ENCODE data around the gene FRMD4A.
"Not testable (repeated sequence)": the region's sequence is repeated elsewhere in the genome, so short reads cannot be mapped to it uniquely, and the experiment has no call there.

The FRMD4A gene

DNA sequence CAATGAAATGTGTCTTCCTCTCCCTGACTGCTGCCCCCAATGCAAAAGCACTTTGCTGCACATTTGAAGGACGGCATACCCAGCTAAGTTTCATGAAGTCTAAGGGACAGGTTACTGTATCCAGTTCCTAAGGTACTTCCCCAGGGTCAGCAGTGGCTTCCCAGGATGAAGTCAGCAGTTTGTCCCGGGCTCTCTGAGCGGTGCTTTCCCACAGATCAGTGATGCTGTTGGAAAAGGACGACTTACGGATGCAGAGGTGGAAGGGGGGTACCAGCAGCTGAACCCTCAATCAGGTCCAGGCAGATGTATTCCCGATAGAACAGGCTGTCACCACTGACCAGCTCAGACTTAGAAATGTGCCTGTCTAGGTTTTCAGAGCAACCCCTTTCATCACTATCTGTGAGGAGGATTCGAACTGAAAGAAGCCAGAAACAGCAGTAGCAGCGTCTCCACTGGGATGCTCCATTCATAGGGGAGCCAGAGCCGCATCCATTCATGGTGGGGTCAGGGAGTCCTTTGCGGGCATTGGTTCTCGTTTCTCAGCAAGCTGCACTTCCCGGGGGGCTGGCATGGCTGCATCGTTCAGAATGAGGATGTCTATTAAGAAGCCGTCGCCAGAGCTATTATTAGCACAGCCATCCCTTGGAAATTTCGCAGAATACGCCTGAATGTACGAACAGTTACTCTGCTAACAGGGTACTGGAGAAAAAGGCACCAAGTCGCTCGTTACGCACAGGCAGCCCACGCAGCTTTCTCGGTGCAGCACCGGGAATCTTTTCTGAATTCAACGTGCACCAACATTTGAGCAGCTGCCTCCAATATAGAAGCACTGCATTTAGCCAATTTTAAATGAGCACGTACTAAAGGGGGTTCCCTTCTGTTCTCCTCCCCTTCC lies 440.2 kb downstream of the FRMD4A start:
- H3K4me3 ChIP-seq: peak overlapping the region; percentile 26 to 42 (median 34)
- H3K27ac ChIP-seq: peak overlapping the region in 18 of 21 experiments; percentile 0 to 83 (median 64)

DNA sequence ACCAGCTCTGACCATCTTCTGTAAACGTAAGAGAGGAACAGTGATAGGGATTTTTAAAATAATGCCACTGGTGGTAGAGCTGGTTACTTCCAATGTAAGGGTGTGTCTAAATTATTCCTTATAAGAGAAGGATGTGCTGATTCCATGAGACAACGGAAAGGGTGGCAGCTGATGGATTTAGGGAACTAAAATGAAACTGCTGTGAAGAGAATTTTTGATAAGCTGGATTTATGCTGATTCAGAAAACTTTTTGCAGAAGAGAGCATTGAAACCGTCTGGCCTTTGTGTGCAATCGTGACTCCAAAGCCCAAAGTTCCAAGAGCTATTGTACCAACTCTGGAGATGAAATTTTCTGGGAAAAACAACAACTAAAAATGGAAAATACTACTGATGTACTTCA lies 443.0 kb downstream of the FRMD4A start:
- H3K4me3 ChIP-seq: no peak overlapping the region
- H3K27ac ChIP-seq: no peak overlapping the region

DNA sequence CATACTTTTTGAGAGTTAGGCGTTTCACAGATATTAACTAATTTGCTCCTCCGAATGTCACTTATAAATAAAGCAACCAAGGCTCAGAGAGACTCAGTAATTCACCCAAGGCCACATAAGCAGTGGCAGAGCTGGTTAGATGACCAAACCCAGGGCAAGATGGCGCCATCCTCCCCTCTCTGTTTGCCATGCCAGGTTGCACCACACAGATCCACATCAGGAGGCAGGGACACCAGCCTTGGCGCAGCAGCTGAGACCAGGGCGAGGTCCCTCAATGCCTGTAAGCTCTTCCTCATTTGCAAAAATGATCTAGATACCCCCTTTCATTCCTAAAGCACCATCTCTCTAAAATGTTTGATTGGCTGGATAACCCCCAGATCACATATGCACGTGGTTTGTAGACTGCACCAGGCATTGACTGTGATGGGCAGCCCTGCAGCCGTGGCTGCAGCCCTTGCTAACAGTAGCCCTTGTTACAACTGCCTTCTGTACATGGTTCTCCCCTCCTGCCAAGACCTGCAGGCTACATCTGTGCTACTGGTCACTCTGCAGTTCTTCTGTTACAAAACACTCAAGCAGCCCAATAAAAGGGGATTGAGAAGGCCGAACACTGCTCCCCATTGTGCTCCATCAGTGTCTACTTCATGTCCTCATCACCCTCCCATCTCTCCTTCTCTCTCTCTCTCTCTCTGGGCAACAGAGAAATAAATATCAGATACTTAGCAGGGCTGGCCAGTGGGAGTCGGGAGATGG lies 445.3 kb downstream of the FRMD4A start:
- Histone ChIP-seq H3K4me3 (no peak overlapping the region), H3K27ac (no peak overlapping the region)

DNA sequence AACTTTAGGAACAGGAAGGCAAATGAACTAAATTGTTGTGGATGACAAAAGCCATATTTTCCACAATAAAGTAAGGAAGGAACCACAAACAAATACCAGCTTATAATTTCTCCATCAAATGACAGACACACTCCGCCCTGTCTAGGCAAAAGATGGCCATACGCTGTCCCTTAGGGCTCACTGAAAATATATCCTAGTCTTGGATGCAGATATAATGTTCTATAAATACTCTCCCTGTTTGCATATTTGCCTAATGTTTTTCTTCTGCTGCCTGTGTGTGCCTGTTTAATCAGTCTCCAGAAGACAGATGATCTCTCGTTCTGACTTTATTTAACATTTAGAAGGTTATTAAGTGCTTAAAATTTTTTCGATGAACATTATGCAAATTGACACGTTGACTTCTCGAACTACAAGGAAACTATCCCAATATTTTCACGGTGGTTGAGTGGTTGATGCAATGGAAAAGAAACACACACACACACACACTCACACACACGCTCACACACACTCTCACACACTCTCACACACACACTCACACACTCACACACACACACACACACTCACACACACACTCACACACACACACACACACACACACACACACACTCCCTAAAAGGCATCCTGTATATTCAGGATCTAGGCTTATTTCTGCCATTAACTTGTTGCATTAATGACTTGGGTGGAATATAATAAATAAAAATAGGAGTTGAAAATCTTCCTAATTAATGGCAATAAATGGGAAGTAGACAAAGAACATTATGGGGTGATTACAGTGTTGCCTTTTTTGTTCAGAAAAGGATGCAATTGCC lies 446.9 kb downstream of the FRMD4A start:
- no peak overlapping the region for H3K27ac ChIP-seq
- H3K4me3 ChIP-seq: no peak overlapping the region

DNA sequence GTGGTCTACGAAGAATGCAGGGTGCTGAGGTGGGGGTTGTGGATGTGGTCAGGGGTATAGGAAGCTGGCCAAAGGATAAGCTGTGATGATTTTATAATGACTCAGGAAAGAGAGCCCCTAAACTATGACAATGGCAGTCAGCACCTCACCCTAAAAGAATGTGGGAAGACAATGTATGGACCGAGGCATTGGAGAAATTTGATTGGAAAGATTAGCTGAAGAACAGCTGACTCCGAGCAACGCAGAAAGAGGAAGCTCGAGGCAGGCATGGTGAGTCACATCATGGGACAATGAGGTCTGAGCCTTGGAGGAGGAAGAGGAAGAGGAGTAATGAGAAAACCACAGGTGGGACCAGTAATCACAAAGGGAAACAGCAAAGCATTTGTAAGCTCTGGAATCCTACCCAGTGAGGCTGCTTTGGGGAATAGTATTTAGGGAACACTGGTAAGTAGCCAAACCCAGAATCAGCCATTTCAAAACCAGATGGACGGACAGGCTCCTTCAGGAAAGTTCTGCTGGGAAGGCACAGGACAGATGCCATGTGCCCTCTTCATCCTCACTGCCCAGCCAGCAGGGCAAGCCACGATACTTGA lies 448.5 kb downstream of the FRMD4A start:
- no peak overlapping the region for H3K4me3 ChIP-seq
- peak overlapping the region in 10 of 21 experiments; percentile 3 to 70 (median 38) for H3K27ac ChIP-seq

DNA sequence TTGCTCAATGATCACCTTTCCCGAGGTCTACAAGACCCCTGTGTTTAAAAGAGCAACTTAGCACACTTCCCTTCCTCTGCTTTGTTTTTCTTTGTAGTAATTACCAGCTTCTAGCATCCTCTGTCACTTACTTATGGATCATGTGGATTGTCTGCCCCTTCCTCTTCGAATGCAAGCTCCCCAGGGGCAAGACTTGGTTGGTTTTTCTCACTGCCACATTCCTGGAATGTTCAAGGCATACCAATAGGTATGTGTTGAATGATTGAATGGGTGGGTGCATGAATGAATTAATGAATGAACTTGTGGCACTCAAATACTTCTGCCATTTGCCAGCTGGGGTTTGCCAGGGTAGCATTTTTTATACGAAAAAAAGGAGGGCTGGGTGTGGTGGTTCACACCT lies 450.0 kb downstream of the FRMD4A start:
- Histone ChIP-seq H3K27ac (peak overlapping the region in 1 of 21 experiments; percentile 62), H3K4me3 (no peak overlapping the region)

DNA sequence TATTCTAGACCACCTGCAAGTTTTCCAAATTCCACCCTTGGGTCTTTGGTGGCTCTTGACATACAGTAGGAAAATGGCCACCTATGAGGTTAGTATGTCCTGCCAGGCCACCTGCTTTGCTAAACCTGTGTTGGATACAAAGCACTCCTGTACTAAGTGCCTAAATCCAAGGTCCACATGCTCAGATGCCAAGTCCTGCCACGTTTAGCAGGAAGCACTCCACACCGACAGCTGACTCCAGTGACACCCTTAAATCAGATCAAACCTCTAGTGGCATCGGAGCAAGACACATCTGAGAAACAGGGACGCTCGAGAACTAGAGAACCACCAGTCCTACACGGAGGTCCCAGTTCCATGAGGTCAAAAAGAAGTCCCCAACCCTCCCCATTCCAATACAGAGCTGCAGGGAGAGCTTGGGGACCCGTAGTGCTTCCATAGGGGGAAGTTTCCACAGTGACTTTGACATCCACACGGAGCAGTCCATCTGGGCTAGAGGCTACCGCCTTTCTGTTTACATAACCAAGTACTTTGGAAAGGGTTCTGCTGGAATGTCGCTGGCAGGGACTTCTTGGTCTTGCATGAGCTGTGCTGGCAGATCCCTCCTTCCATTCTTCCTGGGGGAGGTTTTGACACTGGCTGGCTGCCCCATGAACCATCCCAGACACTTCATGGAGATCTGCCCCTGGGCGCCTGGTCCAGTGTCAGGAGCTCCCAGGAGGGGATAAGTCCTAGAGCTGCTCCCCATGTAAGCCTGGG lies 453.4 kb downstream of the FRMD4A start:
- H3K27ac ChIP-seq: peak overlapping the region in 3 of 21 experiments; percentile 5 to 55 (median 55)
- H3K4me3 ChIP-seq: no peak overlapping the region

DNA sequence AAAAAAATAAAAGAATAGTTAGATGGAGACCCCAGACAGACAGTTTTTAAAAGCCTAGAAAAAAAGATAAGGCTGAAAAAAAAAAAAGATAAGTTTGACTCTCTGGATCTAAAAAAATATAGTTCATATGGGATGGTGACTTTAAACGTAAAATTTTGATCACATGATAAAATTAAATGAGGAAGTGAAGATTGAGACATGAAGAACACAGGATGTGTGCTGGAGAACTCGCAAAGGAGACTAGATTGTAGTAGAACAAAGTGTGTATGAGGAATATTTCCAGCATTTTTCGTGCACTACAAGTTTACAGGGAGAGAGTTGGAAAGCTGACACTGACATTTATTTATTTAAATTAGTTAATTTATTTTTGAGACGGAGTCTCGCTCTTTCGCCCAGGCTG lies 457.5 kb downstream of the FRMD4A start:
- H3K4me3 ChIP-seq: no peak overlapping the region
- H3K27ac ChIP-seq: peak overlapping the region in 10 of 21 experiments; percentile 13 to 70 (median 42)

DNA sequence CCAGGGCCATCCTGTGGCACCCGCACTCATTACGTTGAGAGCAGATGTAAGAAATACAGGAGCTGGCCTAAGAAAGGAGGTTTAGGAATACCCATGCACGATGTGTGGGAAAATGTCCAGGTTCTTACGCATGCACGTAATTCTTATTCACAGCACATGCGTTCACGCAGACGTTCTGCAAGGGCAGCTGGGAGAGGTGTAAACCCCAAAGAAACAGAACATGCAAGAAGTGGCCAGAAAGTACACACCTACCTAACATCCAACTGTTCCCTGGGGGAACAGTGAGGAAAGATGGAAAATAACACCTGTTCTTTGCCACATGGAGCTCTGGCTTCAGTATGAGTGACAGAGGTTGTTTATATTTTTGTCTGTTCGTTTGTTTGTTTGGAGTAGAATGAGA lies 458.3 kb downstream of the FRMD4A start:
- H3K4me3 ChIP-seq: no peak overlapping the region
- H3K27ac ChIP-seq: no peak overlapping the region

DNA sequence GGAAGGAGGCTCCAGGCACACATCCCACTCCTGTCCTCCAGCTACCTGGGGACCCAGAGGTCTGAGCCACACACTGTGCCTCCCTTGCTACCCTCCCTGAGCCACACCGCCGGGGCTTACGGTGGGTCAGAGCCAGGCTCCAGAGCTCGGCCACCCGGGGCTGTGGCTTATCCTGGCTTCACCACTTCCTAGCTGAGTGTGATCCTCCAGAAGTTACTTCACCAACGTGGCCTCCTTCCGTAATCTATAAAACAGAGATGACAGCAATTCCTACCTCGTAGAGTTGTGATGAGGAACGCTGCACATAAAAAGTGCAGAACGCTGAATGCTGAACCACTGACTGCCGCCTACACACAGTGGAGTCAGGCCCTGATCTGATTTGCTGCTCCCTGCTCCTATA lies 458.9 kb downstream of the FRMD4A start:
- no peak overlapping the region for H3K4me3 ChIP-seq
- peak overlapping the region in 3 of 21 experiments; percentile 4 to 29 (median 22) for H3K27ac ChIP-seq

DNA sequence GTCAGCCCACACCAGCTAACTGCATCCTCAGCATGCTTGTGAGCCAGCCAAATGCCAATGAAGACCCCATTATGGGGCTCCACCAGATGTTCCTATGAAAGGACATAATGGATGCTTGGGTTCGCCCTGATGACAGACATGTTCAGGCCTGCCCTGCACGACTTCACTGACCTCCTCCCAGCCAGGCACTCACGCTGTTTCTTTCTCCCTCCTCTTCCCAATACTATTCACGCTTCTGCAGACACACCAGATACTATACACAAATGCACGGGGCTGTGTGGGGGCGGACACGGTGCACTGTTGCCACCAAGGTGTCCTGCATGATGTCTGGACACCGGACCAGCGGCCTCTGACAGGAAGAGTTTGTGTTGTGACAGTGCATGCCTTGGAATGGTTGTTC lies 459.7 kb downstream of the FRMD4A start:
- Histone ChIP-seq H3K4me3 (no peak overlapping the region), H3K27ac (no peak overlapping the region)

DNA sequence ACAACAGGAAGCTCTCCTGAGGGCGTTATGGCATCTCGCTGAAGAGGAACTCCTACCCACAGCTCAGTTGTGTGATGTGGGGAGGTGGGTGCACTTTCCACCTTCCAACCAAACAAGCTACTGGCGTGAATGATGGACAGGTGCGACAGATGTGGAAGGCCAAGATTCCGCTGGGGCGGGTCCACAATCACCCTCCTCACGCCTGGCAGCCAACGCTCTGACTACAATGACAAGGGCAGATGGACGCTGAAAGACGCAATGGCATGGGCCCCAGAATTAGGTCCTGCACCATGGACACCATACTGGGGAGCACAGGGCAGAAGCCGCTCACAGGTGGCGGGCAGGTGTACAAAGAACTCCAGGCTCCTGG lies 461.4 kb downstream of the FRMD4A start:
- Histone ChIP-seq H3K4me3 (no peak overlapping the region), H3K27ac (no peak overlapping the region)

DNA sequence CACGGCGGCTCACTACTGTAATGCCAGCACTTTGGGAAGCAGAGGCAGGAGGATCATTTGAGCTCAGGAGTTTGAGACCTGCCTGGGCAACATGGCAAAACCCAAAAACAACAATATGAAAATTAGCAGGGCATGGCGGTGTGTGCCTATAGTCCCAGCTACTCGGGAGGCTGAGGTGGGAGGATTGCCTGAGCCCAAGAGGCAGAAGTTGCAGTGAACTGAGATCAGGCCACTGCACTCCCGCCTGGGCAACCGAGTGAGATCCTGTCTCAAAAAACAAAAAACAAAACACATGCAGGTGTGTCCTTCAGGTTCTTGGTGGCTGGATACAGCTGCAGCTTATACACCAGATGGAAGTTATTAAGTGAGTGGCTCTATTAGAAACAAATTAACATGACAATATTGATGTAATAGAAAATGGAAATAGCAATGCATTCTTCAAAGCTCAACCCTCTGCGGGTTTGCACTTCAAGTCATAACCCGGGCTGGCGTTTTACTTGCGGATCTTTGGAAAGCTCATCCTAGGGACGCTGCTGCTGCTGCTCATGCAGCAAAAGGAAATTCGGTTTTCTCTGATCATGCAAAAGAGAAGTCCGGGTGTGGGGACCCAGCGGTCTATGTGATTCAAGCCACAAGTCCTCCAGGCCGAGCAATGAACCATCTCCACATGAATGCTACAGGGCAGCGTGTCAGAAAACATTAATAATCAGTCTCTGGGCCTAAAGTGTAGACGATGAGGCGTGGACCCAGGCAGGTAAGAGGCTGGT lies 462.0 kb downstream of the FRMD4A start:
- Histone ChIP-seq H3K27ac (no peak overlapping the region), H3K4me3 (no peak overlapping the region)

DNA sequence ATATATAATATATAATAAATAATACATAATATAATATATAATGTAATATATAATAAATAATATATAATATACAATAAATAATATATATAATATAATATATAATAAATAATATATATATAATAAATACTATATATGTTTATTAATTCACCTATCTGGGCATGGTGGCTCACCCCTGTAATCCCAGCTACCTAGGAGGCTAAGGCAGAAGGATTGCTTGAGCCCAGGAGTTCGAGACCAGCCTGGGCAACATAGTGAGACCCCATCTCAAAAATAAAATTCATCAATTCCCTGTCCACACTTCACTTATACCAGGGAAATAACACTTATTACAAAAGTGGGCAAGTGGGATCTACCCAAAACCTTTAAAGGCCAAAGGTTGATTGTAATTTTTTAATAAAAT lies 462.9 kb downstream of the FRMD4A start:
- Histone ChIP-seq H3K27ac (no peak overlapping the region), H3K4me3 (no peak overlapping the region)

DNA sequence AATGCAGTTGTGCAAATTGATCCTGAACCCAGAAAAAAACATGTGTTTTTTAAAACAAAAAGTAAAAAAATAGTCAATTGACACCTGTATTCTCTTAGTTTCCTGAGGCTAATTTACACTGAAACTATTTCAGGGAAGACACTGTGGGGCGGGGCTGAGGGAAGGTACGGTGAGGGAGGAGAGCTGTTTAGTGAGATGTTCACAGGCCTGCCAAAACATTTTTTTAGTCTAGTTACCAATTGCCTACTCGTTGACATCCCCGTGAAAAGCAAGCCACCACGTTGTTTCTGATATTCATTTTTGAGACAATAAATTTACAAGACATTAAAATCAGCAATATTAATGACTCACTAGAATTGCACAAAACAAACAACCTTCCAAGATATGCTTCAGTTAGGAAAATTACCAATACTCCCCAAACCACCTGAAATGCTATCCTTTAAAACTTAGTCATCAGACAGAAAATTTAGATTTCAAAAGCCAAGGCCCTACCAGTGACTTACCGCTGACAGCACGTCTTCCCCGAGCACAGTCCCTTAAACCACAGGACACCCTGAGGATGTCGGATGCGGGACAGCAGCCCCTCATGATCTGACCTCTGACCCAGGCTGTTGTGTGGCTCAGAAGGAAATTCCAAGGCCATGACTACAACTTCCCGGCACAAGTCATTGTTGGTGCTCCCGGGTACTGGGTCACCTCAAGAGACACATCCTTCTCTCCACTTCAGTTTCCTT lies 464.8 kb downstream of the FRMD4A start:
- no peak overlapping the region for H3K27ac ChIP-seq
- H3K4me3 ChIP-seq: no peak overlapping the region

DNA sequence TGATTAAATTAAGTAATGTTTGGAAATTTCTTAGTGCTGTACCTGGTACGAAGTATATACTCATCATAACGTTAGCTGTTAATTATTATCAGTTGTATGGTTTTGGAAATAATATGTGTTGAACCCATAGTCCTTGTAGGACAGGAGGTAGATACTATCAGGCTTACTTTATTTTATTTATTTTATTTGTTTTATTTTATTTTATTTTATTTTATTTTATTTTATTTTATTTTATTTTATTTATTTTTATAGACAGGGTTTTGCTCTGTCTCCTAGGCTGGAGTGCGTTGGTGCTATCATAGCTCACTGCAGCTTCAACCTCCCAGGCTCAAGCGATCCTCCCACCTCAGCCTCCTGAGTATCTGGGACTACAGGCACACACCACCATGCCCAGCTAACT lies 465.5 kb downstream of the FRMD4A start:
- H3K27ac ChIP-seq, H3K4me3 ChIP-seq: not testable (repeated sequence)

DNA sequence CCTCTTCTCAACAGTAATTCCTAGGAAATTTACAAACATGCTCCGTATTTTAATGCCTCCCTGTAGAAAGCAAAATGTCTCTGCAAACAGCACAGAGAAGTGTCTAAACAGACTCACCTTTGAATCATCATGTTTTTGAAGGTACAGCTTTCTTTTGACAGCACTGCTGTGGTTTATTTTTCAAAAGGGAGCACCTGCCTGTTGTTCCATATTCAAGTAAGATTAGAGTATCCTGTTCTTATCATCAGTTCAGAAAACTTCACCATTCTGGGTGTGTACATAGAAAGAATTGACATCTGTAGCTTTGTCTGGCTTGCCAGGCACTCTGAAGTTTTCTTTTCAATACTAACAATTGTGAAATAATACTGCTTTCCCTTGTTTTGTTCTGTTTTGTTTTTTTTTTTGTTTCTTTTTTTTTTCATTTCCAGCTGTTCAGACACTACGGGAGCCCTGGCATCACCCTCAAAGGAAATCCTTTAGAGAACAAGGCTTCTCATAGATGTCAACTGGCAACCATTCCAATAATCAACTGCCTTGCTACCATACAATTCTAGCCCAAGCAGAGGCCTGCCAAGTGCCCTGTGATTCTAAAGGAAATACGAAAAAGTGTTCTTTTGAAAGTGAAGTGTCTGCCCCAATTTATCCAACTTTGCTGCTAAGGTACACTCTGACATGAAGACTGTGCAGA lies 468.0 kb downstream of the FRMD4A start:
- Histone ChIP-seq H3K27ac (peak overlapping the region in 1 of 21 experiments; percentile 35), H3K4me3 (no peak overlapping the region)

All from skin epidermis (tissue), 12 donors.